Smooth muscle cell (in vitro differentiated cells): ENCODE measurements around the gene CASK. TPM values are rescaled to one million over a fixed set of nuclear protein-coding genes. Genes with fewer than 3 reads are reported as not detected.

Experiments used
- DNase-seq: peaks from one replicate; lab custom pipeline; 2025; ENCODE audit not compliant: unreplicated experiment; lab: John Stamatoyannopoulos, UW
- H2AFZ ChIP-seq: fragments of 200-600 bp; sonication (generic); 2 replicates; pipeline ENCODE4 v1.6.0; 2016; ENCODE audit warnings: antibody characterized with exemption, low read depth, mild to moderate bottlenecking
- H3F3A ChIP-seq: fragments of 200-600 bp; sonication (generic); 2 replicates; pipeline ENCODE4 v1.6.0; 2017; ENCODE audit warnings: antibody characterized with exemption, low read depth
- H3K27ac ChIP-seq: fragments of 200-600 bp; sonication (generic); 2 replicates; pipeline ENCODE4 v1.5.1; 2016; ENCODE audit warnings: low read depth, mild to moderate bottlenecking
- H3K27me3 ChIP-seq: fragments of 200-600 bp; sonication (generic); 2 replicates; pipeline ENCODE4 v1.6.1; 2016; ENCODE audit warnings: low read depth, mild to moderate bottlenecking
- H3K36me3 ChIP-seq: fragments of 200-600 bp; sonication (generic); 2 replicates; pipeline ENCODE4 v1.5.1; 2016; ENCODE audit warnings: low read depth
- H3K4me1 ChIP-seq: fragments of 200-600 bp; sonication (generic); 2 replicates; pipeline ENCODE4 v1.5.1; 2016; ENCODE audit warnings: low read depth
- H3K4me2 ChIP-seq: fragments of 200-600 bp; sonication (generic); 2 replicates; pipeline ENCODE4 v1.6.0; 2016; ENCODE audit warnings: mild to moderate bottlenecking
- H3K4me3 ChIP-seq: fragments of 200-600 bp; sonication (generic); 2 replicates; pipeline ENCODE4 v1.5.1; 2016; ENCODE audit warnings: mild to moderate bottlenecking
- H3K79me2 ChIP-seq: fragments of 200-600 bp; sonication (generic); 2 replicates; pipeline ENCODE4 v1.6.0; 2016; ENCODE audit warnings: low read depth, mild to moderate bottlenecking
- H3K9ac ChIP-seq: fragments of 200-600 bp; sonication (generic); 2 replicates; pipeline ENCODE4 v1.6.0; 2016; ENCODE audit warnings: low read depth
- H3K9me3 ChIP-seq: fragments of 200-600 bp; sonication (generic); replicated peaks from 2 replicates; pipeline ENCODE4 v1.5.1; 2016; ENCODE audit warnings: low read depth
- H4K20me1 ChIP-seq: fragments of 200-600 bp; sonication (generic); 2 replicates; pipeline ENCODE4 v1.6.0; 2016; ENCODE audit warnings: low read depth
- CTCF ChIP-seq: fragments of 200-600 bp; sonication (generic); IDR thresholded peaks from 2 replicates; pipeline ENCODE4 v1.5.1; 2017; ENCODE audit warnings: borderline replicate concordance, mild to moderate bottlenecking, antibody characterized with exemption; ENCODE audit not compliant: insufficient read depth, poor library complexity, severe bottlenecking
- WGBS: methylation state at CpG from one replicate; pipeline ENCODE4 v1.1.7; 2016; ENCODE audit warnings: low lambda C conversion rate; 5-methylcytosine and 5-hydroxymethylcytosine counted together
- polyA plus RNA-seq: library from polyadenylated mRNA; unstranded; fragments of >200 nt; fragmentation: Nextera tagmentation; extraction: Ambion mirVana; gene quantifications from 2 replicates; pipeline ENCODE4 v1.2.1, GENCODE V29; 2016
- total RNA-seq: library from RNA; depleted of rRNA; stranded (reverse); fragments of >200 nt; gene quantifications from 2 replicates; pipeline ENCODE4 v1.2.3, GENCODE V29; 2014

Gene CASK
- total and polyA plus RNA-seq, 2 experiments from 2014 or later = 49.4 to 97.5 TPM

GRCh38 chrX:41589634-41590270 is 333.6 kb downstream of the CASK start:
- no peak for DNase-seq
- H3K4me1 ChIP-seq = no peaks in the 10 kb centered on the region
- 53% methylated on average over 5 of the region's 5 CpGs for WGBS
- H2AFZ ChIP-seq = no peak overlapping the region
- peak overlapping the region; percentile 60 for H3K27ac ChIP-seq
- H3K27me3 ChIP-seq = no peaks in the 10 kb centered on the region
- no peaks in the 10 kb centered on the region for H4K20me1 ChIP-seq
- no peak for TF ChIP-seq CTCF
- H3K79me2 ChIP-seq = no peaks in the 10 kb centered on the region
- H3K36me3 ChIP-seq = no peaks in the 10 kb centered on the region
- no peaks in the 10 kb centered on the region for H3F3A ChIP-seq
- H3K4me2 ChIP-seq = peak overlapping the region; percentile 50
- peak overlapping the region; percentile 25 for H3K4me3 ChIP-seq
- H3K9me3 ChIP-seq = peaks cover 3% of the 10 kb centered on the region
- H3K9ac ChIP-seq = no peak overlapping the region

- TF ChIP-seq CTCF = no peak
- H3K79me2 ChIP-seq = no peaks in the 10 kb centered on the region
- no peaks in the 10 kb centered on the region for H3K27me3 ChIP-seq
- H3K36me3 ChIP-seq = no peaks in the 10 kb centered on the region
- 39% methylated on average over 4 of the region's 4 CpGs for WGBS
- peak overlapping the region; percentile 20 for H3K4me2 ChIP-seq
- H2AFZ ChIP-seq = no peak overlapping the region
- DNase-seq = no peak
- H3K4me1 ChIP-seq = no peaks in the 10 kb centered on the region
- no peak overlapping the region for H3K4me3 ChIP-seq
- peaks cover 3% of the 10 kb centered on the region for H3K9me3 ChIP-seq
- H3K27ac ChIP-seq = peak overlapping the region; percentile 31
- no peaks in the 10 kb centered on the region for H4K20me1 ChIP-seq
- H3F3A ChIP-seq = no peaks in the 10 kb centered on the region
- H3K9ac ChIP-seq = no peak overlapping the region
Observed at GRCh38 chrX:41588271-41588670, 335.1 kb downstream of the CASK start.

GRCh38 chrX:41580423-41581064 is 342.8 kb downstream of the CASK start:
- H3K4me1 ChIP-seq = no peaks in the 10 kb centered on the region
- TF ChIP-seq CTCF = no peak
- H3K27ac ChIP-seq = no peak overlapping the region
- no peak for DNase-seq
- no peaks in the 10 kb centered on the region for H3F3A ChIP-seq
- no peaks in the 10 kb centered on the region for H3K36me3 ChIP-seq
- no peaks in the 10 kb centered on the region for H3K9me3 ChIP-seq
- 83% methylated on average over 6 of the region's 6 CpGs for WGBS
- no peak overlapping the region for H2AFZ ChIP-seq
- no peak overlapping the region for H3K4me3 ChIP-seq
- no peak overlapping the region for H3K4me2 ChIP-seq
- no peak overlapping the region for H3K9ac ChIP-seq
- H3K27me3 ChIP-seq = no peaks in the 10 kb centered on the region
- no peaks in the 10 kb centered on the region for H4K20me1 ChIP-seq
- H3K79me2 ChIP-seq = no peaks in the 10 kb centered on the region
